ENCODE results near the gene LY6G5C. TPM values are rescaled to one million over a fixed set of nuclear protein-coding genes. Genes with fewer than 3 reads are reported as not detected.
A peak's percentile ranks its signal among the peaks of the same experiment; 100 is the strongest.

Gene LY6G5C
- total RNA-seq, 1 donor from 2014 or later: 3.9 TPM

- no peak overlapping the region for H3K9ac ChIP-seq (ENCODE audit: low read length)
- peak overlapping the region; percentile 66 for H3K27ac Mint-ChIP-seq (ENCODE audit: unreplicated experiment)
- no peaks in the 10 kb centered on the region for H3K4me1 ChIP-seq (ENCODE audit: insufficient read depth, low read length)
- H3K36me3 Mint-ChIP-seq (ENCODE audit: low read depth, unreplicated experiment): peaks cover 36% of the 10 kb centered on the region
- peak overlapping the region; percentile 16 for H3K4me3 Mint-ChIP-seq (ENCODE audit: unreplicated experiment)
- H3K9me3 Mint-ChIP-seq (ENCODE audit: unreplicated experiment): no peaks in the 10 kb centered on the region
- no peaks in the 10 kb centered on the region for H3K4me1 Mint-ChIP-seq (ENCODE audit: low read depth, unreplicated experiment)
- H3K36me3 ChIP-seq (ENCODE audit: insufficient read depth, low read length): peaks cover 62% of the 10 kb centered on the region
- H3K27me3 Mint-ChIP-seq (ENCODE audit: low read depth, unreplicated experiment): no peaks in the 10 kb centered on the region
- no peaks in the 10 kb centered on the region for H3K9me3 ChIP-seq (ENCODE audit: insufficient read depth, low read depth, low read length)
- peaks cover 72% of the 10 kb centered on the region for H3K79me2 ChIP-seq (ENCODE audit: insufficient read depth, low read length)
- H2AFZ ChIP-seq (ENCODE audit: low read depth, low read length): no peak overlapping the region
- FAIRE-seq: no peak
- no peak overlapping the region for H3K4me2 ChIP-seq (ENCODE audit: low read length)
- DNase-seq (ENCODE audit: low read depth): no peak
- H3K4me3 ChIP-seq (ENCODE audit: insufficient read depth, low read depth, low read length): no peak overlapping the region
- H4K20me1 ChIP-seq (ENCODE audit: insufficient read depth, low read length): peaks cover 96% of the 10 kb centered on the region
- H3K27me3 ChIP-seq (ENCODE audit: insufficient read depth, low read length): no peaks in the 10 kb centered on the region
- TF ChIP-seq CTCF (IDR thresholded peaks at IDR 0.05; ENCODE audit: insufficient read depth, low read depth, low read length): no peak
- TF ChIP-seq EZH2 (IDR thresholded peaks at IDR 0.05; ENCODE audit: insufficient read depth, low read length): no peak
- no peak overlapping the region for H3K27ac ChIP-seq (ENCODE audit: low read depth, low read length)
Observed at GRCh38 chr6:31630177-31630934, 50.5 kb downstream of the LY6G5C start.

GRCh38 chr6:31629014-31629413 lies 51.9 kb downstream of the LY6G5C start:
- Mint-ChIP-seq H3K4me1 (ENCODE audit: low read depth, unreplicated experiment) (no peaks in the 10 kb centered on the region), H3K4me3 (ENCODE audit: unreplicated experiment) (no peak overlapping the region), H3K36me3 (ENCODE audit: low read depth, unreplicated experiment) (peaks cover 37% of the 10 kb centered on the region), H3K27ac (ENCODE audit: unreplicated experiment) (peak overlapping the region; percentile 47), H3K27me3 (ENCODE audit: low read depth, unreplicated experiment) (no peaks in the 10 kb centered on the region), H3K9me3 (ENCODE audit: unreplicated experiment) (no peaks in the 10 kb centered on the region)
- DNase-seq (ENCODE audit: low read depth): no peak
- H3K36me3 ChIP-seq (ENCODE audit: insufficient read depth, low read length): peaks cover 59% of the 10 kb centered on the region
- H3K27ac ChIP-seq (ENCODE audit: low read depth, low read length): no peak overlapping the region
- H3K9ac ChIP-seq (ENCODE audit: low read length): no peak overlapping the region
- no peak for TF ChIP-seq EZH2 (IDR thresholded peaks at IDR 0.05; ENCODE audit: insufficient read depth, low read length)
- no peak for TF ChIP-seq CTCF (IDR thresholded peaks at IDR 0.05; ENCODE audit: insufficient read depth, low read depth, low read length)
- H4K20me1 ChIP-seq (ENCODE audit: insufficient read depth, low read length): peaks cover 95% of the 10 kb centered on the region
- FAIRE-seq: no peak
- H3K9me3 ChIP-seq (ENCODE audit: insufficient read depth, low read depth, low read length): no peaks in the 10 kb centered on the region
- H3K79me2 ChIP-seq (ENCODE audit: insufficient read depth, low read length): peaks cover 84% of the 10 kb centered on the region
- no peak overlapping the region for H3K4me3 ChIP-seq (ENCODE audit: insufficient read depth, low read depth, low read length)
- H3K4me1 ChIP-seq (ENCODE audit: insufficient read depth, low read length): no peaks in the 10 kb centered on the region
- no peak overlapping the region for H3K4me2 ChIP-seq (ENCODE audit: low read length)
- H2AFZ ChIP-seq (ENCODE audit: low read depth, low read length): no peak overlapping the region
- no peaks in the 10 kb centered on the region for H3K27me3 ChIP-seq (ENCODE audit: insufficient read depth, low read length)

- Mint-ChIP-seq H3K36me3 (ENCODE audit: low read depth, unreplicated experiment) (peaks cover 41% of the 10 kb centered on the region), H3K4me3 (ENCODE audit: unreplicated experiment) (peak overlapping the region; percentile 18)
- no peak for TF ChIP-seq CTCF (IDR thresholded peaks at IDR 0.05; ENCODE audit: insufficient read depth, low read depth, low read length)
Observed at GRCh38 chr6:31627690-31628287, 53.1 kb downstream of the LY6G5C start.

More at GRCh38 chr6:31627690-31628287, 53.1 kb downstream of the LY6G5C start:
- Mint-ChIP-seq H3K4me1 (ENCODE audit: low read depth, unreplicated experiment) (peaks cover 3% of the 10 kb centered on the region), H3K27me3 (ENCODE audit: low read depth, unreplicated experiment) (no peaks in the 10 kb centered on the region), H3K27ac (ENCODE audit: unreplicated experiment) (no peak overlapping the region), H3K9me3 (ENCODE audit: unreplicated experiment) (no peaks in the 10 kb centered on the region)
- Histone ChIP-seq H2AFZ (ENCODE audit: low read depth, low read length) (no peak overlapping the region), H3K79me2 (ENCODE audit: insufficient read depth, low read length) (peaks cover 93% of the 10 kb centered on the region), H3K4me3 (ENCODE audit: insufficient read depth, low read depth, low read length) (no peak overlapping the region), H3K9ac (ENCODE audit: low read length) (no peak overlapping the region), H3K27me3 (ENCODE audit: insufficient read depth, low read length) (no peaks in the 10 kb centered on the region), H3K27ac (ENCODE audit: low read depth, low read length) (no peak overlapping the region), H4K20me1 (ENCODE audit: insufficient read depth, low read length) (peaks cover 95% of the 10 kb centered on the region), H3K4me1 (ENCODE audit: insufficient read depth, low read length) (peaks cover 3% of the 10 kb centered on the region), H3K36me3 (ENCODE audit: insufficient read depth, low read length) (peaks cover 58% of the 10 kb centered on the region), H3K9me3 (ENCODE audit: insufficient read depth, low read depth, low read length) (no peaks in the 10 kb centered on the region), H3K4me2 (ENCODE audit: low read length) (no peak overlapping the region)
- DNase-seq (ENCODE audit: low read depth): no peak
- no peak for FAIRE-seq
